ENCODE data around the gene DLG5.

The DLG5 gene

GRCh38 chr10:77940225-77940624 lies 13.7 kb upstream of the DLG5 start:
- Histone ChIP-seq H3K27ac (ENCODE audit: low read depth, low read length) (no peak overlapping the region), H3K9me3 (ENCODE audit: insufficient read depth, low read length) (no peaks in the 10 kb centered on the region), H3K9me2 (replicated peaks; ENCODE audit: insufficient read depth, low read length) (no peaks in the 10 kb centered on the region), H4K20me1 (ENCODE audit: low read depth, low read length) (no peaks in the 10 kb centered on the region), H3K4me2 (ENCODE audit: low read depth, low read length, poor library complexity, severe bottlenecking) (no peak overlapping the region), H3K36me3 (ENCODE audit: low read length) (no peaks in the 10 kb centered on the region), H2AFZ (ENCODE audit: low read depth, low read length, severe bottlenecking) (no peak overlapping the region), H3K4me3 (ENCODE audit: insufficient read depth, low read length, poor library complexity, severe bottlenecking) (no peak overlapping the region), H3K9ac (ENCODE audit: low read length) (no peak overlapping the region), H3K27me3 (ENCODE audit: low read length) (no peaks in the 10 kb centered on the region), H3F3A (ENCODE audit: insufficient read depth) (no peaks in the 10 kb centered on the region), H3K79me2 (ENCODE audit: insufficient read depth, low read length) (no peaks in the 10 kb centered on the region)
- TF ChIP-seq EZH2phosphoT487 (conservative IDR thresholded peaks at IDR 0.05; ENCODE audit: low read length) (no peak), CTCF (IDR thresholded peaks at IDR 0.05; ENCODE audit: insufficient read depth, low read length, poor library complexity, severe bottlenecking) (no peak)

- no peak overlapping the region for H3K4me2 ChIP-seq (ENCODE audit: low read depth, low read length, poor library complexity, severe bottlenecking)
Observed at GRCh38 chr10:77939561-77940001, 13.0 kb upstream of the DLG5 start.

GRCh38 chr10:77936697-77937567 lies 10.4 kb upstream of the DLG5 start:
- no peak overlapping the region for H3K27ac ChIP-seq (ENCODE audit: low read depth, low read length)
- H3K9ac ChIP-seq (ENCODE audit: low read length): no peak overlapping the region
- H4K20me1 ChIP-seq (ENCODE audit: low read depth, low read length): no peaks in the 10 kb centered on the region
- H3K27me3 ChIP-seq (ENCODE audit: low read length): no peaks in the 10 kb centered on the region
- no peak overlapping the region for H2AFZ ChIP-seq (ENCODE audit: low read depth, low read length, severe bottlenecking)
- H3K9me2 ChIP-seq (replicated peaks; ENCODE audit: insufficient read depth, low read length): no peaks in the 10 kb centered on the region
- no peaks in the 10 kb centered on the region for H3K79me2 ChIP-seq (ENCODE audit: insufficient read depth, low read length)
- H3K9me3 ChIP-seq (ENCODE audit: insufficient read depth, low read length): no peaks in the 10 kb centered on the region
- H3K36me3 ChIP-seq (ENCODE audit: low read length): no peaks in the 10 kb centered on the region
- TF ChIP-seq CTCF (IDR thresholded peaks at IDR 0.05; ENCODE audit: insufficient read depth, low read length, poor library complexity, severe bottlenecking) (no peak), EZH2phosphoT487 (conservative IDR thresholded peaks at IDR 0.05; ENCODE audit: low read length) (no peak)
- H3F3A ChIP-seq (ENCODE audit: insufficient read depth): no peaks in the 10 kb centered on the region
- H3K4me2 ChIP-seq (ENCODE audit: low read depth, low read length, poor library complexity, severe bottlenecking): no peak overlapping the region
- H3K4me3 ChIP-seq (ENCODE audit: insufficient read depth, low read length, poor library complexity, severe bottlenecking): no peak overlapping the region

More at GRCh38 chr10:77939561-77940001, 13.0 kb upstream of the DLG5 start:
- H3F3A ChIP-seq (ENCODE audit: insufficient read depth): no peaks in the 10 kb centered on the region
- no peaks in the 10 kb centered on the region for H3K9me3 ChIP-seq (ENCODE audit: insufficient read depth, low read length)
- no peaks in the 10 kb centered on the region for H3K27me3 ChIP-seq (ENCODE audit: low read length)
- H2AFZ ChIP-seq (ENCODE audit: low read depth, low read length, severe bottlenecking): no peak overlapping the region
- TF ChIP-seq EZH2phosphoT487 (conservative IDR thresholded peaks at IDR 0.05; ENCODE audit: low read length) (no peak), CTCF (IDR thresholded peaks at IDR 0.05; ENCODE audit: insufficient read depth, low read length, poor library complexity, severe bottlenecking) (no peak)
- no peaks in the 10 kb centered on the region for H3K9me2 ChIP-seq (replicated peaks; ENCODE audit: insufficient read depth, low read length)
- H3K27ac ChIP-seq (ENCODE audit: low read depth, low read length): no peak overlapping the region
- H4K20me1 ChIP-seq (ENCODE audit: low read depth, low read length): no peaks in the 10 kb centered on the region
- no peaks in the 10 kb centered on the region for H3K79me2 ChIP-seq (ENCODE audit: insufficient read depth, low read length)
- no peaks in the 10 kb centered on the region for H3K36me3 ChIP-seq (ENCODE audit: low read length)
- no peak overlapping the region for H3K9ac ChIP-seq (ENCODE audit: low read length)
- H3K4me3 ChIP-seq (ENCODE audit: insufficient read depth, low read length, poor library complexity, severe bottlenecking): no peak overlapping the region

All from SU-DHL-6 (cell line).